WI38 (cell line): ENCODE results near the gene UFC1.

Experiments used
- H3K4me3 ChIP-seq: 2 replicates; pipeline ENCODE4 v1.5.1; 2011; ENCODE audit warnings: low read depth, mild to moderate bottlenecking, control low read depth, low read length
- CTCF ChIP-seq: IDR thresholded peaks from 2 replicates; pipeline ENCODE4 v1.5.1; 2012; ENCODE audit warnings: low read depth, mild to moderate bottlenecking, control low read depth, low read length

The UFC1 gene

GRCh38 chr1:161198897-161199431, 45.2 kb downstream of the UFC1 start, which contains the start of gene ADAMTS4:
TSS of gene ADAMTS4 (minus strand) at chr1:161199054. CDS start at chr1:161198627, 427 bp downstream.
- no peak within 1 kb of the TSS for H3K4me3 ChIP-seq
- TF ChIP-seq CTCF: no peak

GRCh38 chr1:161199506-161200139, 45.8 kb downstream of the UFC1 start:
- H3K4me3 ChIP-seq: no peak overlapping the region
- TF ChIP-seq CTCF: no peak

- no peak for TF ChIP-seq CTCF
- H3K4me3 ChIP-seq: no peak overlapping the region
These were observed 46.7 kb downstream of the UFC1 start for GRCh38 chr1:161200421-161200991.

GRCh38 chr1:161200992-161201835, 47.4 kb downstream of the UFC1 start:
- H3K4me3 ChIP-seq: peak overlapping the region; percentile 82
- no peak for TF ChIP-seq CTCF

GRCh38 chr1:161201836-161202712, 48.3 kb downstream of the UFC1 start, which contains the start of gene NDUFS2:
TSS of gene NDUFS2 (plus strand) at chr1:161202367. CDS start at chr1:161202386, 19 bp downstream.
- peak within 1 kb of the TSS; percentile 82 for H3K4me3 ChIP-seq
- TF ChIP-seq CTCF: no peak

- TF ChIP-seq CTCF: no peak
- H3K4me3 ChIP-seq: no peak overlapping the region
These were observed 52.8 kb downstream of the UFC1 start for GRCh38 chr1:161206411-161207140.
